AG04449 (cell line): ENCODE data around the gene RFX4.

Source experiments
- CTCF ChIA-PET: fragments of 350-600 bp; formaldehyde crosslinking; extraction: SDS; loops from one replicate; lab custom pipeline; 2021; ENCODE audit warnings: antibody characterized with exemption; lab: Yijun Ruan, JAX
- POLR2A ChIA-PET: fragments of 400-600, 350-600 bp; formaldehyde crosslinking; extraction: SDS; loops from one replicate; lab custom pipeline; 2020; ENCODE audit warnings: antibody characterized with exemption, inconsistent platforms; lab: Yijun Ruan, JAX
- DNase-seq: peaks from one replicate; pipeline ENCODE4 v3.0.0-alpha.2; 2010; ENCODE audit warnings: low read depth, low spot score
- H3K4me3 ChIP-seq: 2 replicates; pipeline ENCODE4 v1.5.1; 2011; ENCODE audit warnings: low read depth, mild to moderate bottlenecking, control low read depth, low read length
- CTCF ChIP-seq: IDR thresholded peaks from one replicate; pipeline ENCODE4 v1.5.1; 2011; ENCODE audit warnings: mild to moderate bottlenecking, moderate library complexity, low read length, control low read depth, inconsistent platforms; ENCODE audit not compliant: insufficient read depth; ENCODE audit errors: missing control alignments

RFX4 gene

GRCh38 chr12:106583242-106584103, 669 bp downstream of the RFX4 start:
- ChIA-PET POLR2A (no interaction called here), CTCF (no interaction called here)
- H3K4me3 ChIP-seq, result peak overlapping the region; percentile 18; the same call in 1 of the 2 replicates
- no peak for TF ChIP-seq CTCF
- DNase-seq, result no peak

GRCh38 chr12:106584104-106585064, 1.6 kb downstream of the RFX4 start:
- H3K4me3 ChIP-seq, result no peak overlapping the region
- no peak for DNase-seq
- CTCF ChIA-PET, result no interaction called here
- no peak for TF ChIP-seq CTCF
- POLR2A ChIA-PET, result no interaction called here

GRCh38 chr12:106585105-106585520, 2.3 kb downstream of the RFX4 start:
- no peak overlapping the region for H3K4me3 ChIP-seq

GRCh38 chr12:106585521-106586277, 2.9 kb downstream of the RFX4 start:
- ChIA-PET CTCF (no interaction called here), POLR2A (no interaction called here)
- no peak for DNase-seq
- no peak for TF ChIP-seq CTCF
- H3K4me3 ChIP-seq, result no peak overlapping the region

More at GRCh38 chr12:106585105-106585520, 2.3 kb downstream of the RFX4 start:
- POLR2A ChIA-PET, result no interaction called here
- CTCF ChIA-PET, result no interaction called here
- TF ChIP-seq CTCF, result no peak
- DNase-seq, result no peak

- ChIA-PET CTCF (no interaction called here), POLR2A (no interaction called here)
- DNase-seq, result no peak
- no peak for TF ChIP-seq CTCF
- H3K4me3 ChIP-seq, result no peak overlapping the region
These were observed 3.5 kb downstream of the RFX4 start for GRCh38 chr12:106586278-106586802.
